Measurements from ENCODE around the gene NUDT3. TPM values are rescaled to one million over a fixed set of nuclear protein-coding genes. Genes with fewer than 3 reads are reported as not detected.
"Not testable (repeated sequence)": the region's sequence is repeated elsewhere in the genome, so short reads cannot be mapped to it uniquely, and the experiment has no call there.

The NUDT3 gene
- total RNA-seq, 1 experiment from 2014 or later = 41.7 TPM

DNA sequence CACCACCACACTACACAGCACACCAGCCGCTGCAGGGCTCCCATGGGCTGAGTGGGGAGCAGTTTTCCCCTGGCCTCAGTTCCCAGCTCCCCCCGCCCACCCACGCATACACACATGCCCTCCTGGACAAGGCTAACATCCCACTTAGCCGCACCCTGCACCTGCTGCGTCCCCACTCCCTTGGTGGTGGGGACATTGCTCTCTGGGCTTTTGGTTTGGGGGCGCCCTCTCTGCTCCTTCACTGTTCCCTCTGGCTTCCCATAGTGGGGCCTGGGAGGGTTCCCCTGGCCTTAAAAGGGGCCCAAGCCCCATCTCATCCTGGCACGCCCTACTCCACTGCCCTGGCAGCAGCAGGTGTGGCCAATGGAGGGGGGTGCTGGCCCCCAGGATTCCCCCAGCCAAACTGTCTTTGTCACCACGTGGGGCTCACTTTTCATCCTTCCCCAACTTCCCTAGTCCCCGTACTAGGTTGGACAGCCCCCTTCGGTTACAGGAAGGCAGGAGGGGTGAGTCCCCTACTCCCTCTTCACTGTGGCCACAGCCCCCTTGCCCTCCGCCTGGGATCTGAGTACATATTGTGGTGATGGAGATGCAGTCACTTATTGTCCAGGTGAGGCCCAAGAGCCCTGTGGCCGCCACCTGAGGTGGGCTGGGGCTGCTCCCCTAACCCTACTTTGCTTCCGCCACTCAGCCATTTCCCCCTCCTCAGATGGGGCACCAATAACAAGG lies 147.3 kb downstream of the NUDT3 start:
- not testable (repeated sequence) for H3K9me3 ChIP-seq (ENCODE audit: low read length); DNase-seq; H3K27ac ChIP-seq (ENCODE audit: low read length); H2AFZ ChIP-seq (ENCODE audit: low read length); H3K27me3 ChIP-seq (ENCODE audit: low read length); H3K79me2 ChIP-seq (ENCODE audit: low read length); H3K9ac ChIP-seq (ENCODE audit: low read length); H3K9me2 ChIP-seq (replicated peaks; ENCODE audit: insufficient read depth, low read length); H3K4me3 ChIP-seq (ENCODE audit: low read length); H3K4me2 ChIP-seq (ENCODE audit: low read depth, low read length, poor library complexity, severe bottlenecking)
- peaks cover 28% of the 10 kb centered on the region; the same call in 1 of the 2 replicates for H3K36me3 ChIP-seq (ENCODE audit: insufficient read depth, low read length)
- H4K20me1 ChIP-seq (ENCODE audit: insufficient read depth, low read depth, low read length) = peaks cover 28% of the 10 kb centered on the region
- H3K4me1 ChIP-seq (ENCODE audit: low read length) = peaks cover 33% of the 10 kb centered on the region

DNA sequence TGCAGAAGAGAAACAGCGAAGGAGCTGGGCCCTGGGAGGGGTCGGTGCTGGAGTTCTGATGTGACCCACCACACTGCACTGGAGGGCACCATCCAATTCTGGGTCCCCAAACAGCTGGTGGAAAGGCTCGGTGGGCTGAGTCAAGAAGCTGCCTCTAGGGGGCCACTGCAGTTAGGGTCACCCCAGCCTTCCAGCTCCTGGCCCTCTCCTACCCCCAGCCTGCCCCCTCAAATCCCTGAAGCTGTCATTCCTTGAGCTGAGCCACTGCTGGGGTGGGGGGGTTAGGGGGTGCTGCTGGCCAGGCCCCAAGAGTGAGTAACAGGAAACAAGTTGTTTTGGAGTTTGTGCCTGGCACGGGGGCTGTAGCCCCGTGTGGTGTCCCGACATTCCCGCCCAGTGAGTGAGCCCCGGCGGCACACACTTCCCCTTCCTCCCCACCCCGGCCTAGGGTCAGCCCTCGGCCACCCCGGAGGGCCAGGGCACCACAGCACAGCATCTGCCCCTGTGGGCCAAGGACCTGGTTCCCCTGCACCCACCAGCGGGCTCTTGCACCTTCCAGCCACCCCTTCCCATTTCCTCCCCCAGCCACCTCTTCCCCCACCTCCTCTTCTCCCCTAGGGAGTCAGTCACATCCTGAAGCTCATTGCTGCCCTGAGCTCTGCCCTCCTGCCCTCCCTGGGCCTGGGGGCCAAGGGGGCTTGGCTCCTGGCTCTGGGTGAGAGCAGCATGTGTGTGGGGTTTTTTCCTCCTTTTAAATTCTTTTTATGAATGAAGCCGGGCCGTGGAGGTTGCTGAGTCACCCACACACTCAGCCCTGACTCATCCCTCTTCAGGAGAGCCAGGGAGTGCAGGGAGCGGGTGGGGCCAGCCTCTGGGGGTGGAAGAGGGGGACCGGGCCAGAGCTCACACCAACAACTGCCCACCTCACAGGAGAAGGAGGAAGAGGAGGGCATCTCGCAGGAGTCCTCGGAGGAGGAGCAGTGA lies 148.3 kb downstream of the NUDT3 start:
- H3K27me3 ChIP-seq (ENCODE audit: low read length) = no peaks in the 10 kb centered on the region
- no peaks in the 10 kb centered on the region for H3K9me2 ChIP-seq (replicated peaks; ENCODE audit: insufficient read depth, low read length)
- no peak overlapping the region for H2AFZ ChIP-seq (ENCODE audit: low read length)
- no peak overlapping the region for H3K4me3 ChIP-seq (ENCODE audit: low read length)
- H3K9me3 ChIP-seq (ENCODE audit: low read length) = no peaks in the 10 kb centered on the region
- no peak overlapping the region for H3K9ac ChIP-seq (ENCODE audit: low read length)
- peaks cover 17% of the 10 kb centered on the region for H3K79me2 ChIP-seq (ENCODE audit: low read length)
- H3K27ac ChIP-seq (ENCODE audit: low read length) = no peak overlapping the region; the same call in 1 of the 2 replicates
- DNase-seq = no peak
- peaks cover 39% of the 10 kb centered on the region for H3K4me1 ChIP-seq (ENCODE audit: low read length)
- H3K36me3 ChIP-seq (ENCODE audit: insufficient read depth, low read length) = peaks cover 38% of the 10 kb centered on the region; the same call in 1 of the 2 replicates
- H4K20me1 ChIP-seq (ENCODE audit: insufficient read depth, low read depth, low read length) = peaks cover 38% of the 10 kb centered on the region
- H3K4me2 ChIP-seq (ENCODE audit: low read depth, low read length, poor library complexity, severe bottlenecking) = no peak overlapping the region

DNA sequence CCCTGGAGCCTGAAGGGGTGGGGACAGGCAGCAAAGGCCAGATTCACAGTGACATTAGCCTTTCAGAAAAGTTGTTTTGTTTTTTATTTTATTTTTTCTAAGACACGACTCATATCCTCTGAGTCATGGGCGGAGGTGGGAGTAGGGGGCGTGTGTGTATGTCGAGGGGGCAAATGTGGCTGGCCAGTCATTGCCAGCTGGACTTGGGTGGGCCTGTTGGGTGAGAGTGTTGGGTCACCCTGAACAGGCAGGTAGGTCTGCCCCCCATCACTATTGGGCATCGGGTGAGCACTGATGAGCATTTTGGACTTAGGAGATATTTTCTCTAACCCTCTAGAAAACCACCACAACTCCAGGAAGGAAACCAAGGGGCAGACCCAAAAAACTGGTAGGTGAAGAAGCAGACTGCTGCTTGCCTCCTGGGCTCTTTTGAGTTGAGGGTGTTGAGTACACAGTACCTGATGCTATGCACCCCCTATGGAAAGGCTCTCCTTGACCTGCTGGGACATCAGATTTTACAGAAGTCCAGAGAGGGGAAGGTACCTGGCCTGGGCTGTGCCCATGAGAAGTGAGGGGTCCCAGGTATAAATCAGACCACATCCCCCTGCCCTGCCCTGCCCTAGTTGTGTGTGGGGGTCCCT lies 149.2 kb downstream of the NUDT3 start:
- Histone ChIP-seq H3K79me2 (ENCODE audit: low read length) (peaks cover 27% of the 10 kb centered on the region), H3K4me1 (ENCODE audit: low read length) (peaks cover 44% of the 10 kb centered on the region), H3K9ac (ENCODE audit: low read length) (no peak overlapping the region), H3K27ac (ENCODE audit: low read length) (no peak overlapping the region), H3K27me3 (ENCODE audit: low read length) (no peaks in the 10 kb centered on the region), H2AFZ (ENCODE audit: low read length) (no peak overlapping the region), H4K20me1 (ENCODE audit: insufficient read depth, low read depth, low read length) (peaks cover 47% of the 10 kb centered on the region), H3K4me3 (ENCODE audit: low read length) (no peak overlapping the region), H3K36me3 (ENCODE audit: insufficient read depth, low read length) (peaks cover 44% of the 10 kb centered on the region; the same call in 1 of the 2 replicates), H3K4me2 (ENCODE audit: low read depth, low read length, poor library complexity, severe bottlenecking) (no peak overlapping the region), H3K9me3 (ENCODE audit: low read length) (no peaks in the 10 kb centered on the region), H3K9me2 (replicated peaks; ENCODE audit: insufficient read depth, low read length) (no peaks in the 10 kb centered on the region)
- no peak for DNase-seq

DNA sequence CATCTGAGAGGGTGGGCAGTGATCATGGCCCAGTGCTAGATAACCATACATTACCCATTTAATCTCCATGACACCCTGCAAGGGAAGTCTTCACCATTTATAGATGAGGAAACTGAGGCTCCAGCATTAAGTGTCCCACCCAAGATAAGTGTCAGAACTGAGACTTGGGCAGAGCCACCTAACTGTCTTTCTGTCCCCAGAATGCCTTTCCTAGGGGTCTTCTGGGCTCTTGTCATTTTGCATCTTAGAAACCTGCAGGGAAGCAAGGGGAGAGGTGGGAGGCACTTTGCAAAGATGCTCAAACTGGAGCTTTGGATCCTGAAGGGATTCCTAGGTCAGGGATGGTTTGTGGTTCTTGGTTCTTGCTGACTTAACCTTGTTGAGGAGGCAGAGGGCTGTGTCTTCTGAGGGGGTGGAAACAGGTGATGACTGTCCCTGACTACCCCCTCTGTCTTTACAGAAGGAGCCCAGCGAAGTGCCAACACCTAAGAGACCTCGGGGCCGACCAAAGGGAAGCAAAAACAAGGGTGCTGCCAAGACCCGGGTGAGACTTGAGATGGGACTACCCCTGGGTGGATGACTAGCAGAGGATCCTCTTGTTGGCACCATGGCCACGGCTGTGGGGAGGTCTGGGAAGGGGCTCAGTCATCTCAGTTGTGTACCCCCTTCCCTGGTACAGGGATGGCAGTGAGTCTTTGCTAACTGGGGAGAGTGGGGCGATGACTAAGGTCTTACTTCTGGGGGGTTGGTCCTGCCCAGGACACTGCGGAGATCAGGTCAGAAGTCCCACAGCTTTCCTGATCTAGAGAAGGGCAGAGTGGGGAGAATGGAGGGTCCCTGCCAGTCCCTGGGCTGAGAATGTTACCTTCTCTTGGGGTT lies 150.0 kb downstream of the NUDT3 start:
- H2AFZ ChIP-seq (ENCODE audit: low read length) = no peak overlapping the region
- H3K9ac ChIP-seq (ENCODE audit: low read length) = no peak overlapping the region
- no peaks in the 10 kb centered on the region for H3K27me3 ChIP-seq (ENCODE audit: low read length)
- H3K27ac ChIP-seq (ENCODE audit: low read length) = no peak overlapping the region
- H3K36me3 ChIP-seq (ENCODE audit: insufficient read depth, low read length) = peaks cover 47% of the 10 kb centered on the region
- H3K9me2 ChIP-seq (replicated peaks; ENCODE audit: insufficient read depth, low read length) = no peaks in the 10 kb centered on the region
- no peak overlapping the region for H3K4me2 ChIP-seq (ENCODE audit: low read depth, low read length, poor library complexity, severe bottlenecking)
- peaks cover 34% of the 10 kb centered on the region for H3K79me2 ChIP-seq (ENCODE audit: low read length)
- H3K9me3 ChIP-seq (ENCODE audit: low read length) = no peaks in the 10 kb centered on the region
- no peak overlapping the region for H3K4me3 ChIP-seq (ENCODE audit: low read length)
- H3K4me1 ChIP-seq (ENCODE audit: low read length) = peaks cover 36% of the 10 kb centered on the region
- H4K20me1 ChIP-seq (ENCODE audit: insufficient read depth, low read depth, low read length) = peaks cover 43% of the 10 kb centered on the region
- no peak for DNase-seq

DNA sequence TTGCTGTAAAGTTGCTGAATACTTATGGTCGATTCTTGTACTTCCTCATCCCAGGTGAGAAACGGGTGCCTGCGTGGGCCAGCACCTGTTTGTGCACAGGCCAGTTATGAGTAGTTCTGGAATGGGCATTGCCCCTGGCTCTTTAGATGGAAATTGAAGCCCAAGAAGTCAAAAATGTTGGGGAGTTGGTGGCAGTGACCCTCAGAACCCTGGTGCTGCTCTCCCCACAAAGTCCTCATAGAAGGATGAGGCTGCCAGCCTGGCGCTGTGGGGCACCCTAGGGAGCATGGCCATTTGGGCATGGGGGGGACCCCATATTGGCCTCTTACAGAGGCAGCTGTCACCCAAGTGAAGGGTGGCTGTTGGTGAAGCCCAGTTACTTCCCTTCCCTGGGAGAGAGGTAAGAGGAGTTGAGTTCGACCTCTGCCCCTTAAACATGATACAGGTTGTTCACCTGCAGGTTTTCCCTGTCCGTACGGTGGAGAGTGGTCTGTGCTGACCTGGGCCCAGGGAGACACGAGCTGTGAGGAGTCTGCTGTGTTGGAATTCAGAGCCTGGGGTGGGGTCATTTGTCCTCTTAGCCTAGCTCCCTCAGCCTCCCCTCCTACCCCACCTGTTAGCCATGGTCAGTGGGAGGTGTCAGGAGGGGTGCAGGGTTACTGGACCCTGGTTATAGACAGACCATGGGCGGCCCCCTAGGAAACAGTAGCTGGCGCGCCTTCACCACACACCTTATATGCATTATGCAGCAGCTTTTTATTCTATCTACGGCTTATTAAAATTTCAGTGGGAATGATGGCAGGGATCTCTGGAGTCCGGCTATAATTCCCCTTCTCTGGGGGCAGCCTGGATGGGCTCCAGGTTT lies 150.9 kb downstream of the NUDT3 start:
- peaks cover 35% of the 10 kb centered on the region for H3K79me2 ChIP-seq (ENCODE audit: low read length)
- peaks cover 47% of the 10 kb centered on the region for H3K36me3 ChIP-seq (ENCODE audit: insufficient read depth, low read length)
- no peak overlapping the region for H3K4me3 ChIP-seq (ENCODE audit: low read length)
- H3K27me3 ChIP-seq (ENCODE audit: low read length) = no peaks in the 10 kb centered on the region
- no peak overlapping the region for H3K9ac ChIP-seq (ENCODE audit: low read length)
- H3K4me1 ChIP-seq (ENCODE audit: low read length) = peaks cover 35% of the 10 kb centered on the region
- H3K9me3 ChIP-seq (ENCODE audit: low read length) = no peaks in the 10 kb centered on the region
- no peak overlapping the region for H3K27ac ChIP-seq (ENCODE audit: low read length)
- H3K4me2 ChIP-seq (ENCODE audit: low read depth, low read length, poor library complexity, severe bottlenecking) = no peak overlapping the region
- DNase-seq = no peak
- H3K9me2 ChIP-seq (replicated peaks; ENCODE audit: insufficient read depth, low read length) = no peaks in the 10 kb centered on the region
- peaks cover 41% of the 10 kb centered on the region for H4K20me1 ChIP-seq (ENCODE audit: insufficient read depth, low read depth, low read length)
- H2AFZ ChIP-seq (ENCODE audit: low read length) = no peak overlapping the region

DNA sequence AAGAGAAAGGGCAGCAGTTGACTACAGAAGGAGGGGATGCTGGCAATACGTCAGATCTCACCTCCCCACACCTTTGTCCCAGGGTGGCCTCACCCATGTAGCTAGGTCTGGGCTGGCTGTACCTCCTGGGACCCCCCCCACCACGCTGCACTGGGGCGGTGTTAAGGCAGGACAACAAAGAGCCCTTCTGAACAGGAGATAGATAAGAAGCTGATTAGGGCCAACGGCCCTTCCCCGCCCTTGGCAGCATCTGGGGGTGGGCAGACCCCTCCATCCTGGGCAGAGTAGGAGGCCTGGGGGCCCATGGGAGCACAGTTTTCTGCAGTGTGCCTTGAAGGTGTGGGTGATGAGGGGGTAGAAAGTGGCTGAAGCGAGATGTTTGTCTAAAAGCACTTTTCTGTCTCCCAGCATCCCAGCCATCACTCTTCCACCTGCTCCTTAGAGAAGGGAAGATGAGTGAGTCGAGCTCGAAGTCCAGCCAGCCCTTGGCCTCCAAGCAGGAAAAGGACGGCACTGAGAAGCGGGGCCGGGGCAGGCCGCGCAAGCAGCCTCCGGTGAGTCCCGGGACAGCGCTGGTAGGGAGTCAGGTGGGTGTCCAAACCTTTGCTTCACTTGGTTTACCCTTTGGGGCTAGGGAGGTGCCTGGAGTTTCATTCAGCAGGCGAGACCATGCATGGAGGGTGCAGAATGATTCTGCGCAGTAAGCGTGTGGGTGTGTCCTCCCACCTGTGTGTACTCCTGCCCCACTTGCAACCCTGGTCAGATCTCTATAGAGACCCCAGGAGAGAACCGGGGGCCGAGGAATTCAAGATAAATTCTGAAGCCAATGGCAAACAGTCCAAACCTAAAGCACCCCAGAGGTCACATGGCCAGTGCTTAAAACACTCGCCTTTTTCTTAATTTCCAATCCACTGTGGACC lies 151.9 kb downstream of the NUDT3 start:
- Histone ChIP-seq H3K4me2 (ENCODE audit: low read depth, low read length, poor library complexity, severe bottlenecking) (peak overlapping the region; percentile 86), H3K79me2 (ENCODE audit: low read length) (peaks cover 35% of the 10 kb centered on the region), H3K9me3 (ENCODE audit: low read length) (no peaks in the 10 kb centered on the region), H3K36me3 (ENCODE audit: insufficient read depth, low read length) (peaks cover 47% of the 10 kb centered on the region), H4K20me1 (ENCODE audit: insufficient read depth, low read depth, low read length) (peaks cover 41% of the 10 kb centered on the region), H3K9ac (ENCODE audit: low read length) (no peak overlapping the region), H2AFZ (ENCODE audit: low read length) (no peak overlapping the region), H3K27me3 (ENCODE audit: low read length) (no peaks in the 10 kb centered on the region), H3K9me2 (replicated peaks; ENCODE audit: insufficient read depth, low read length) (no peaks in the 10 kb centered on the region), H3K27ac (ENCODE audit: low read length) (no peak overlapping the region), H3K4me1 (ENCODE audit: low read length) (peaks cover 42% of the 10 kb centered on the region), H3K4me3 (ENCODE audit: low read length) (no peak overlapping the region)
- DNase-seq = no peak
